Hepatocyte (in vitro differentiated cells): ENCODE data around the gene RNFT2.

Source experiments
- CTCF ChIP-seq: fragments of 200-600 bp; sonication (generic); IDR thresholded peaks from 2 replicates; pipeline ENCODE4 v1.5.1; 2016; ENCODE audit warnings: antibody characterized with exemption, mild to moderate bottlenecking; ENCODE audit not compliant: poor library complexity
- EZH2 ChIP-seq: fragments of 200-600 bp; sonication (generic); IDR thresholded peaks from 2 replicates; pipeline ENCODE4 v1.6.1; 2016; ENCODE audit warnings: antibody characterized with exemption, mild to moderate bottlenecking, borderline replicate concordance
- EZH2phosphoT487 ChIP-seq: fragments of 200-600 bp; sonication (generic); IDR thresholded peaks from one replicate; pipeline ENCODE4 v1.6.1; 2018; ENCODE audit warnings: antibody characterized with exemption, mild to moderate bottlenecking, low read depth, moderate library complexity; ENCODE audit not compliant: unreplicated experiment, severe bottlenecking

GRCh38 chr12:116856729-116857128, 118.6 kb downstream of the RNFT2 start:
- no peak for TF ChIP-seq EZH2phosphoT487
- no peak for TF ChIP-seq CTCF
- TF ChIP-seq EZH2, result no peak
